GM13977 (cell line): Measurements from ENCODE around the gene CCSER1.

Experiments used
- DNase-seq: peaks from one replicate; pipeline ENCODE4 v3.0.0; 2012; ENCODE audit warnings: low spot score
- in situ Hi-C: fragments of 300-500 bp; cut with MboI; formaldehyde crosslinking; loops from one replicate; pipeline ENCODE4 v1.12.0; 2022; ENCODE audit warnings: low sequenced_read_pairs, low pct_unique_long_range_greater_than_20kb, mixed read lengths, inconsistent platforms; ENCODE audit not compliant: unreplicated experiment
- TF ChIP-seq, protein P1 (sequence below): IDR thresholded peaks from 2 replicates; pipeline ENCODE4 v1.5.1; 2012; ENCODE audit warnings: mild to moderate bottlenecking, control low read depth; ENCODE audit not compliant: insufficient read depth; ENCODE audit errors: extremely low read depth, missing control alignments

CCSER1 gene

DNA sequence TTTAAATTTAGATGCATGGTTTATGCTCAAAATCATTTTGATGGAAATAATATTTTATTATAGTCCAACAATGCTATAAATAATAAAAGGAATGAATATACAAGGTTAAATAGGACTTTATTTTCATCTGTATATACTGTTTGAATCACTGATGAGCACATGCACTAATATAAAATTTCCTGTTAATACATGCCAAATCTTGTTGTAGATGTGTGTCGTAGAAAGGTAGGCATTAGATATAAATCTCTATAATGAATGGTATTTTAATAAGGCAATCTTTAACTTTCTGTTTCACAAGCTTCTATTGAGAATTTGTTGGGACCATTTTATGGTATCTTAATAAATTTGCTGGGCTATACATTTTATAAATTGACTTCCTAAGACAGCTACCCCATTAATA, 868.8 kb downstream of the CCSER1 start:
- TF ChIP-seq, protein P1, sequence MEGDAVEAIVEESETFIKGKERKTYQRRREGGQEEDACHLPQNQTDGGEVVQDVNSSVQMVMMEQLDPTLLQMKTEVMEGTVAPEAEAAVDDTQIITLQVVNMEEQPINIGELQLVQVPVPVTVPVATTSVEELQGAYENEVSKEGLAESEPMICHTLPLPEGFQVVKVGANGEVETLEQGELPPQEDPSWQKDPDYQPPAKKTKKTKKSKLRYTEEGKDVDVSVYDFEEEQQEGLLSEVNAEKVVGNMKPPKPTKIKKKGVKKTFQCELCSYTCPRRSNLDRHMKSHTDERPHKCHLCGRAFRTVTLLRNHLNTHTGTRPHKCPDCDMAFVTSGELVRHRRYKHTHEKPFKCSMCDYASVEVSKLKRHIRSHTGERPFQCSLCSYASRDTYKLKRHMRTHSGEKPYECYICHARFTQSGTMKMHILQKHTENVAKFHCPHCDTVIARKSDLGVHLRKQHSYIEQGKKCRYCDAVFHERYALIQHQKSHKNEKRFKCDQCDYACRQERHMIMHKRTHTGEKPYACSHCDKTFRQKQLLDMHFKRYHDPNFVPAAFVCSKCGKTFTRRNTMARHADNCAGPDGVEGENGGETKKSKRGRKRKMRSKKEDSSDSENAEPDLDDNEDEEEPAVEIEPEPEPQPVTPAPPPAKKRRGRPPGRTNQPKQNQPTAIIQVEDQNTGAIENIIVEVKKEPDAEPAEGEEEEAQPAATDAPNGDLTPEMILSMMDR = no peak
- in situ Hi-C loops = no loop called here

DNA sequence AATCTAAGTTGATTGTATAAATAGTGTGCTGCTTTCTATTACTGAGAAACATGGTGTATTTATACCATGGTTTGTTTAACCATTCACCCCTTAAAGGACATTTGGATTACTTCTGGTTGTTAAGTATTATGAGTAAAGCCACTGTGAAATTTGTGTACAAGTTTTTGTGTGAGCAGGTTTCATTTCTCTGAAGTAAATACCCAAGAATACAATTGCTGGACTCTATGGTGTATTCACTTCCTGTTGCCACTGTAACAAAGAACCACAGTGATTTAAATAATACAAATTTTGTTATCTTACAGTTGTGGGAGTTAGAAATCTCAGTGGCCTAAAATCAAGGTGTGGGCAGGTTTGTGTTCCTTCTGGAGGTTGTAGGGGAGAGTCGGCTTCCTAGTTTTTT, 869.6 kb downstream of the CCSER1 start:
- DNase-seq = no peak
- TF ChIP-seq, protein P1 = no peak
- in situ Hi-C loops = no loop called here

More for the DNA sequence above, 868.8 kb downstream of the CCSER1 start:
- DNase-seq = no peak

DNA sequence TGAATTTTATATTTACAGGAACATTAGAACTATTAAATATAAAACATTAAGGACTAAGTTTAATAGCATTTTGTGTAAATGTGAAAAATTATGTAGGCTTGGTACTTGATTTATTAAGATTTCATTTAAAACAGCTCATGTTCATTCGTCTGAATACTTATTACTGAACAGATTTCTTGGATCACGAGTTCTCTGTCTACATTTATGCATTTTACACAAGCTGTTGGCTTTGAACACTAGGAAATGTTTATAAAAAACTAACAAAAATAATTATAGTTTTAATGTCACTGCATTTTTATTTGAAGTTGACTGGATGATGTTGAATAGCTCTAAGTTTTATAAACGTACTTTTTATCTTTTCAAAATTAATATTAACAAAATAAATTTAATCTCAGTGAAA, 888.7 kb downstream of the CCSER1 start:
- TF ChIP-seq, protein P1 = no peak
- no peak for DNase-seq
- in situ Hi-C loops = no loop called here

DNA sequence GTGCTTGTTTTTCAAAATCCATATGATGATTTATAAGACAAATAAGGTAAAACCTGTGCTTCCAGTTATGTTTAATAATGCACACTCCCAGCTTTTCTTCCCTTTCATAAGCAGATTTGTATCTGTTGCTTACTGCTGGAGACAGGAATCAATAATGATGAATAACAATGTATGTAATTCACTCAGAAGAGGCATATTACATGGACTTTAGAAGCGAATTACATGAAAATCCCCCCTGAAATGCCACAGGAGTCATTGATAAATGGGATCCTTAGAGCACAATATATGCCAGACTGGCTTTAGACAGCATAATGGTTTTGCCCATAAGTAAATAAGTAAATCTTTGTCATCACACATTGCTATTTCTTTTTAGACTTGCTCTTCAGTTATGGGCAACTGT, 892.3 kb downstream of the CCSER1 start:
- in situ Hi-C loops = no loop called here
- no peak for DNase-seq
- TF ChIP-seq, protein P1 = no peak

DNA sequence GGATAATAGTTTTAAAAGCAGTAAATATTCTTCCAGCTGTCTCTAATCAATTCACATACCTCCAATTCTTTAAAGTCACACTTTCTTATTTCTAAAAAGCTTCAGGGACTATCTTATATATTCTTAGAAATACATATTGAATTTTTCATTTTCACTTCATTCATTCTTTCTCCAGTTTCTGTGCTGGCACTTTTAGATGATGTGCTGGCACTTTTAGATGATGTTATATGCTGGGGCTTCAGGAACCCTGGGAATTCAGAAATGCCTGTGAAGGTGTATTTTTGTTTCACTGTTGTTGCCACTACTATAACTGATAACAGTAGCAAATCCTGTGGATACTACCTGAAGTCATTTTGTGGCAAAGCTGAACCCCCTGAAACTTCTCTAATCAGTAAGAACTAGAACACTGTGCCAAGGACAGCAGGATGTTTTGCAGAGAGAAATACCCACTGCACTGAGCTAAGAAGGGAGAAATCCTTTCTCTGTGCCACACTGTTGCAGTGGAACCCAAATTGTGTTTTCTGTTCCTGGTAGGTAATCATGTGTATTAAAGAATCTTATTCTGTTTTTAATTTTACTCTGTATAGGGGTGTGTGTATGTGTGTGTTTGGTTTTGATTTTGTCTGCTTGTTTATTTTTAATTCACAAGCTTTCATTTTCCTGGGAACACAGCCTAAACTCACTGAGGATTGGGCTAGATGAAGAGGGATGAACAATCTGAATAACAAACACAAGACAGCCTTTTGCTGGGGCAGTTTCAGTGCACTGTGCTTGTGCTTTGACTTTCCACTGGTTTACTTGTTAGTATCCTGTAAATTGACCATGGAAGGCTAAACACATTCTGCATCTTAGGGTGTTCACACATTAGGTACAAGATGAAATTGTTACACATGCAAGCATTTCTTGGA, 898.3 kb downstream of the CCSER1 start:
- DNase-seq = no peak
- in situ Hi-C loops = no loop called here
- TF ChIP-seq, protein P1 = no peak

DNA sequence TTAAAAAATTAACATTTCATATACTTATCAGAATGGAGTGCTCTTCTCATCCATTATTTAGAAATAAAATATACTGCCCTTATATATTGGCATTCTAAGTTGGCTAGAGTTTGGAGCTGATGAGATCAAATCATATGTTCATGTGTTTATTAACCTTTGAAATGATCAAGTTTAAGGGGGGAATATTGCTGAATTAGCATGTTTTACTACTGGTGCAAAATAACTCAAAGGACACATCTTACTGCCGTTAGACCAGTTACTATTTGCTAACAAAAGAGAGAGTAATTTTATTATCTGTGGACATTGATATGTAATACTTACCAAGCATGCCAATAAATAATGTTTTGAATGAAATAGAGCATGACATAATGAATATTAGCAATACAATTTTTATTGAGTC, 901.0 kb downstream of the CCSER1 start:
- TF ChIP-seq, protein P1 = no peak
- in situ Hi-C loops = no loop called here
- DNase-seq = no peak
